Measurements from ENCODE around the gene ST7L. TPM values are rescaled to one million over a fixed set of nuclear protein-coding genes. Genes with fewer than 3 reads are reported as not detected.

The ST7L gene
- total and polyA plus RNA-seq, 2 of the 4 experiments (the other 2 are of a cell fraction), result 7.7 to 14.7 TPM

DNA sequence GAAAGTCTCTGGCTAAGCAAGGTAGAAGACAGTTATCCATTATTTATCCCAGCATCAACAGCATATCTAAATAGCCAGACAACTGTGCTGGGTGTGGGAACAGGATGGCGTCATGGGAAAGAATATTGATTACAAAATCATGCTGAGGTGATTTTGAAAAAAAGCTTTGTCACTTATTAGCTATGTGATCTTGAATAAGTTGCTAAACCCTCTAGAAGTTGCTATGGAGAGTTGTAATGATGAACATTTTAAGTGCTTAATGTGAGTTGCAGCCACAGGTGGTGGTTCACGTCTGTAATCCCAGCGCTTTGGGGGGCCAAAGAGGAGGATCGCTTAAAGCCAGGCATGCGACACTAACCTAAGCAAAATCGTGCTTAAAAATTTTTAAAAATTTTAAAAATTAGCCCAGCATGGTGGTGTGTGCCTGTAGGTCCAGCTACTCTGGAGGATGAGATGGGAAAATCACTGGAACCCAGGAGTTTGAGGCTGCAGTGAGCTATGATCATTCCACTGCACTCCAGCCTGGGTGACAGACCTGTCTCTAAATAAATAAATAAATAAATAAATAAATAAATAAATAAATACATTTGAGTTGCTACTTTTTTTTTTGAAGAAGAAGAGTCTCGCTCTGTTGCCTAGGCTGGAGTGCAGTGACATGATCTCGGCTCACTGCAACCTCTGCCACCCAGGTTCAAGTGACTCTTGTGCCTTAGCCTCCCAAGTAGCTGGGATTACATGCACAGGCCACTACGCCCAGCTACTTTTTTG lies 76.6 kb downstream of the ST7L start (continued):
- TF ChIP-seq CEBPB (IDR thresholded peaks at IDR 0.05; ENCODE audit: low read depth, low read length), result no peak

DNA sequence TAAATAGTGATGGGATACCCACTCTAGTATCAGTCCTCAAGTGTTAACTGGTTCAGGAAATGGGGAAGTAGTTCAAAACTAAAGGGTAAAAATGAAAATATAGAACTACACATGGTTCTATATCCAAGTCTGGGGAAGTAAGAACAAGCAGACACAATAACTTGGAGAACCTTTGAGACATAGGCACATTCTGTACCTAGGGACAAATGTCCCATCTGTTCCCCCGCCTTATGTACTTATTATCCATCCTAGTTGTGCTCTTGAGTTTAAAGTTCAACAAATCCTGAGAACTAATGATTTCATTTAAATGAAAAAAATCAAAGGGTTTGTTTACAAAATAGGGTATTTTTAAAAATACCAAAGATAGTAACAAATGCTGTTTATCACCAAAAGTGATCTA lies 77.6 kb downstream of the ST7L start:
- no CpG with 5 or more reads among the region's 1 CpG for WGBS, 2 experiments (ENCODE audit: extremely low coverage in 2 of 2, insufficient read length in 1 of 2)
- intact Hi-C loops (cut with micrococcal nuclease) (loop anchor here (5.0 kb wide), 1 partner anchor 36 kb away; no protein-coding TSS in a partner anchor), dilution Hi-C loops (cut with HindIII; ENCODE audit: low sequenced_read_pairs, unreplicated experiment) (no loop called here), in situ Hi-C loops (cut with MboI; ENCODE audit: low sequenced_read_pairs) (no loop called here)
- Histone ChIP-seq H3K27ac (ENCODE audit: insufficient read depth, low read length) (no peak overlapping the region), H3K36me3 (ENCODE audit: control insufficient read depth, insufficient read depth, low read length) (peaks cover 4% of the 10 kb centered on the region), H2BK20ac (ENCODE audit: low read depth, low read length) (no peak overlapping the region), H4K5ac (ENCODE audit: low read depth, low read length) (no peak overlapping the region), H3K18ac (ENCODE audit: low read depth, low read length) (no peak overlapping the region), H3K56ac (ENCODE audit: extremely low read depth, insufficient read depth, low read length) (no peak overlapping the region), H4K91ac (ENCODE audit: insufficient read depth, low read depth, low read length) (no peak overlapping the region), H3K14ac (replicated peaks; ENCODE audit: low read depth, low read length) (no peak overlapping the region), H2BK15ac (ENCODE audit: low read depth, low read length) (no peak overlapping the region), H3K9me3 (ENCODE audit: control insufficient read depth, insufficient read depth, low read length) (no peaks in the 10 kb centered on the region), H2AFZ (replicated peaks; ENCODE audit: low read length, poor library complexity) (no peak overlapping the region), H3K9ac (ENCODE audit: low read depth, low read length) (no peak overlapping the region), H2AK9ac (replicated peaks; ENCODE audit: low read depth, low read length, poor library complexity) (no peak overlapping the region), H2BK5ac (ENCODE audit: low read depth, low read length, poor library complexity, severe bottlenecking) (no peak overlapping the region), H3K9me1 (ENCODE audit: insufficient read depth, low read length) (peaks cover 11% of the 10 kb centered on the region), H3K4me3 (ENCODE audit: insufficient read depth, low read depth, low read length) (no peak overlapping the region), H2BK120ac (ENCODE audit: low read depth, low read length) (no peak overlapping the region), H3K4me1 (ENCODE audit: control insufficient read depth, insufficient read depth, low read length) (peaks cover 5% of the 10 kb centered on the region; the same call in 1 of the 2 replicates), H4K20me1 (ENCODE audit: insufficient read depth, low read length) (no peaks in the 10 kb centered on the region), H3K4ac (ENCODE audit: low read depth, low read length) (no peak overlapping the region), H3K79me1 (ENCODE audit: low read depth in 1 of 2, low read length in 2 of 2) (peaks cover 0 to 7% of the 10 kb centered on the region in 2 experiments; a peak in 2 of 4 replicates), H2AK5ac (ENCODE audit: low read depth, low read length) (no peak overlapping the region), H4K8ac (ENCODE audit: low read depth in 2 of 2, low read length in 2 of 2) (no peak overlapping the region), H3K4me2 (ENCODE audit: low read depth, low read length) (no peak overlapping the region), H3K23ac (ENCODE audit: low read depth, low read length) (no peak overlapping the region), H3K27me3 (ENCODE audit: control insufficient read depth, insufficient read depth, low read length) (no peaks in the 10 kb centered on the region)
- ChIA-PET CTCF (no interaction called here), POLR2A (ENCODE audit: unreplicated experiment) (no interaction called here)
- no peak for TF ChIP-seq NFE2L2 (IDR thresholded peaks at IDR 0.05; ENCODE audit: low read depth, low read length)
- no peak for ATAC-seq (ENCODE audit: low read depth)
- DNase-seq, result no peak
- BruUV-seq (replicated peaks), result no TSS peak

Measured in IMR-90 (cell line).